Ovary (tissue), 9 donors: Measurements from ENCODE around the gene SETBP1. TPM values are rescaled to one million over a fixed set of nuclear protein-coding genes. Genes with fewer than 3 reads are reported as not detected.

Experiments
- DNase-seq, 5 donors: peaks; one replicate each; pipeline ENCODE4 v3.0.0-alpha.2; 2019 to 2020
- H3K27ac ChIP-seq, 2 donors: fragments of 200-600 bp; one replicate each; pipeline versions ENCODE4 v1.5.1 to v1.8.0; 2019 to 2022
- H3K27me3 ChIP-seq: fragments of 200-600 bp; one replicate; pipeline ENCODE4 v1.8.0; 2022
- H3K36me3 ChIP-seq: fragments of 200-600 bp; sonication (generic); one replicate; pipeline ENCODE4 v1.5.1; 2019
- H3K4me1 ChIP-seq: one replicate; pipeline ENCODE4 v1.8.1; 2013; ENCODE audit warnings: mild to moderate bottlenecking, moderate library complexity; ENCODE audit not compliant: insufficient read depth
- H3K4me3 ChIP-seq: fragments of 200-600 bp; sonication (generic); one replicate; pipeline ENCODE4 v1.5.1; 2017
- H3K9me3 ChIP-seq, 2 donors: fragments of 200-600 bp in 1 of 2; sonication (generic) in 1 of 2; one replicate each; pipeline versions ENCODE4 v1.5.1 to v1.8.1; 2013 to 2019; ENCODE audit warnings: mild to moderate bottlenecking in 1 of 2, moderate library complexity in 1 of 2
- EP300 ChIP-seq: sonication (generic); formaldehyde crosslinking; IDR thresholded peaks from one replicate; pipeline ENCODE4 v1.6.1; 2017; ENCODE audit warnings: antibody characterized with exemption
- POLR2A ChIP-seq: fragments of 450-650 bp; IDR thresholded peaks from one replicate; pipeline ENCODE4 v1.6.1; 2017; ENCODE audit warnings: antibody characterized with exemption, mild to moderate bottlenecking, moderate library complexity
- WGBS, 3 donors: extraction: QIAGEN DNeasy Blood & Tissue Kit in 1 of 3; methylation state at CpG; one replicate each; pipeline versions ENCODE4 v1.1.5 to v1.1.7; 2013 to 2017; 5-methylcytosine and 5-hydroxymethylcytosine counted together
- intact Hi-C, 4 donors: fragments of 100-400 bp; cut with DNase I; formaldehyde crosslinking; loops; one replicate each; pipeline versions ENCODE4 v1.11.0 to v1.15.1; 2022 to 2023
- polyA plus RNA-seq, 2 donors: library from polyadenylated mRNA; stranded (reverse); fragments of 200-250 nt in 1 of 2; fragments of 350-450 nt in 1 of 2; fragmentation: Illumina TruSeq in 1 of 2; extraction: RNeasy Lipid Tissue Mini Kit (QIAGEN cat#74804) in 1 of 2; gene quantifications; one replicate each; pipeline ENCODE4 v1.2.3, GENCODE V29; 2013 to 2014
- total RNA-seq, 7 donors: library from RNA; depleted of rRNA in 2 of 7; stranded (reverse); fragments of >200 nt in 2 of 7; fragmentation: NEBNext Ultra II Directional in 3 of 7; extraction: Animal tissue kit (Norgen Biotek cat#: 25700) in 3 of 7; gene quantifications; one replicate each; pipeline versions ENCODE4 v1.1.0 to v1.2.4, GENCODE V29; 2016 to 2023
- TF ChIP-seq, protein P1 (sequence below), 3 donors: fragments of 450-650 bp in 2 of 3; fragments of 200-600 bp in 1 of 3; IDR thresholded peaks; one replicate each; pipeline versions ENCODE4 v1.5.1 to v1.8.0; 2016 to 2022; ENCODE audit warnings: antibody characterized with exemption in 3 of 3, mild to moderate bottlenecking in 1 of 3
- donor health status: DM: no; HTN: no; CAD: no; lungs with moderate emphysema.
- donor health status: DM: no; HTN: no; CAD: no.
- donor health status: Bipolar disorder and iron deficiency.
- donor health status: DM: yes; HTN: yes; CAD: no.
- donor health status: DM: no; HTN: no; CAD: no.
- donor health status: DM: yes; HTN: yes; CAD: no.

The SETBP1 gene
- total and polyA plus RNA-seq, 9 donors: 7.8 to 53.7 (median 28.4) TPM

GRCh38 chr18:44655435-44655834, 25.3 kb upstream of the SETBP1 start:
- TF ChIP-seq, protein P1, sequence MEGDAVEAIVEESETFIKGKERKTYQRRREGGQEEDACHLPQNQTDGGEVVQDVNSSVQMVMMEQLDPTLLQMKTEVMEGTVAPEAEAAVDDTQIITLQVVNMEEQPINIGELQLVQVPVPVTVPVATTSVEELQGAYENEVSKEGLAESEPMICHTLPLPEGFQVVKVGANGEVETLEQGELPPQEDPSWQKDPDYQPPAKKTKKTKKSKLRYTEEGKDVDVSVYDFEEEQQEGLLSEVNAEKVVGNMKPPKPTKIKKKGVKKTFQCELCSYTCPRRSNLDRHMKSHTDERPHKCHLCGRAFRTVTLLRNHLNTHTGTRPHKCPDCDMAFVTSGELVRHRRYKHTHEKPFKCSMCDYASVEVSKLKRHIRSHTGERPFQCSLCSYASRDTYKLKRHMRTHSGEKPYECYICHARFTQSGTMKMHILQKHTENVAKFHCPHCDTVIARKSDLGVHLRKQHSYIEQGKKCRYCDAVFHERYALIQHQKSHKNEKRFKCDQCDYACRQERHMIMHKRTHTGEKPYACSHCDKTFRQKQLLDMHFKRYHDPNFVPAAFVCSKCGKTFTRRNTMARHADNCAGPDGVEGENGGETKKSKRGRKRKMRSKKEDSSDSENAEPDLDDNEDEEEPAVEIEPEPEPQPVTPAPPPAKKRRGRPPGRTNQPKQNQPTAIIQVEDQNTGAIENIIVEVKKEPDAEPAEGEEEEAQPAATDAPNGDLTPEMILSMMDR (IDR thresholded peaks at IDR 0.05): no peak
- no peak for TF ChIP-seq POLR2A
- TF ChIP-seq EP300: no peak
- Histone ChIP-seq H3K36me3 (no peaks in the 10 kb centered on the region), H3K4me1 (no peaks in the 10 kb centered on the region), H3K4me3 (no peak overlapping the region), H3K9me3 (no peaks in the 10 kb centered on the region), H3K27me3 (no peaks in the 10 kb centered on the region), H3K27ac (no peak overlapping the region)
- intact Hi-C loops: no loop called here
- WGBS, 3 donors: 70 to 95% (median 95%) methylated on average over 2 of the region's 2 CpGs
- no peak for DNase-seq

- Histone ChIP-seq H3K27ac (no peak overlapping the region), H3K4me1 (no peaks in the 10 kb centered on the region), H3K4me3 (no peak overlapping the region), H3K9me3 (no peaks in the 10 kb centered on the region), H3K27me3 (no peaks in the 10 kb centered on the region), H3K36me3 (no peaks in the 10 kb centered on the region)
- DNase-seq: no peak
- intact Hi-C loops: loop anchor here in 1 of 4 donors (10.0 kb wide), 1 partner anchor 555 kb away; no protein-coding TSS in a partner anchor
- TF ChIP-seq, protein P1 (IDR thresholded peaks at IDR 0.05): no peak
- TF ChIP-seq EP300 (no peak), POLR2A (no peak)
These were observed 20.9 kb upstream of the SETBP1 start for GRCh38 chr18:44659771-44660170.

GRCh38 chr18:44668270-44668975, 12.3 kb upstream of the SETBP1 start:
- Histone ChIP-seq H3K36me3 (no peaks in the 10 kb centered on the region), H3K9me3 (no peaks in the 10 kb centered on the region), H3K27ac (no peak overlapping the region), H3K4me1 (peaks cover 2% of the 10 kb centered on the region), H3K27me3 (no peaks in the 10 kb centered on the region), H3K4me3 (no peak overlapping the region)
- TF ChIP-seq, protein P1 (IDR thresholded peaks at IDR 0.05): no peak
- TF ChIP-seq POLR2A (no peak), EP300 (no peak)
- DNase-seq: no peak
- 86 to 91% (median 90%) methylated on average over 4 of the region's 4 CpGs for WGBS, 3 donors
- intact Hi-C loops: loop anchor here in 1 of 4 donors (10.0 kb wide), 1 partner anchor 546 kb away; no protein-coding TSS in a partner anchor

DNA sequence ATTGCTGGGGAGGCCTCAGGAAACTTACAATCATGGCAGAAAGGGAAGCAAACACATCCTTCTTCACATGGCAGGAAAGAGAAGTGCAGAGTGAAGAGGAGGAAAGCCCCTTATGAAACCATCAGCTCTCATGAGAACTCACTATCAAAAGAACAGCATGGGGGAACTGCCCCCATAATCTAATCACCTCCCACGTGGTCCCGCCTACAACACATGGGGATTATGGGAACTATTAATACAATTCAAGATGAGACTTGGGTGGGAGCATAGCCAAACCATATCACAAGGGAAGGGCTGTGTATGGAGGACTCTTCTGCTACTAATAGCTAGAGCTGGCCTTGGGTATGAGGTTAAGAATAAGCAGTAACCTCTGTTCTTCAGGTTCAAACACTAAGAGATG, 8.8 kb upstream of the SETBP1 start:
- Histone ChIP-seq H3K36me3 (no peaks in the 10 kb centered on the region), H3K4me3 (no peak overlapping the region), H3K27ac (no peak overlapping the region), H3K4me1 (peaks cover 4% of the 10 kb centered on the region), H3K27me3 (no peaks in the 10 kb centered on the region), H3K9me3 (no peaks in the 10 kb centered on the region)
- DNase-seq: no peak
- WGBS, 3 donors: 81 to 91% (median 85%) methylated on average over 2 of the region's 2 CpGs
- intact Hi-C loops: loop anchor here in 1 of 4 donors (10.0 kb wide), 1 partner anchor 543 kb away; no protein-coding TSS in a partner anchor
- no peak for TF ChIP-seq EP300
- TF ChIP-seq POLR2A: no peak
- TF ChIP-seq, protein P1 (IDR thresholded peaks at IDR 0.05): no peak
